Measurements from ENCODE around the gene TMCO5A. TPM values are rescaled to one million over a fixed set of nuclear protein-coding genes. Genes with fewer than 3 reads are reported as not detected.

TMCO5A gene
- not detected in 2 replicates for total RNA-seq

DNA sequence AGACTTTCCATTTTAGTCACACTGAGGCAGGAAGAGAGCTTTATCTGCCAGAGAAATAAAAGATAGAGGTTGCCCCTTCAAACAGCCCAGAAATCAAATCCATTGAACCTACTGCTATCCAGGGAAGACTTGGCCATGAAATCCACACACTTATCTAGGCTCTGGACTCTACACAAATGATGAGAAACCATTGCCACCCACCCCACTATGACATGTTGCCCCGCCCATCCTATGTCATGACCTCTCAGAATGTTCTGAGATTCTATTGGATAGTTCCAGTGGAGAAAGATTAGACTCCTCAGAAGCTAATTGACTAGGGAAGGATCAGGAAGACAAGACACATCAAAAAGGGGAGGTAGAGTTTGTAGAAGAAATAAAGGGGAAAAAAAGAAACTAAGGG is at the start of gene TMCO5A:
TMCO5A (plus strand) TSS at position 301 of the 400 bp plus-strand sequence. CDS start 1,684 bp downstream, outside the sequence.

